HL-60/S4 treated with retinoic acid at 250 ng/mL for 4 days and 3 days (cell line): ENCODE results near the gene TMEM255A.
"Not testable (repeated sequence)": the region's sequence is repeated elsewhere in the genome, so short reads cannot be mapped to it uniquely, and the experiment has no call there.

ENCODE experiments used
- in situ Hi-C: fragments of 300-500 bp; cut with MboI; formaldehyde crosslinking; loops from 2 replicates; pipeline ENCODE4 v1.7.0; 2022; ENCODE audit warnings: low sequenced_read_pairs

TMEM255A gene

DNA sequence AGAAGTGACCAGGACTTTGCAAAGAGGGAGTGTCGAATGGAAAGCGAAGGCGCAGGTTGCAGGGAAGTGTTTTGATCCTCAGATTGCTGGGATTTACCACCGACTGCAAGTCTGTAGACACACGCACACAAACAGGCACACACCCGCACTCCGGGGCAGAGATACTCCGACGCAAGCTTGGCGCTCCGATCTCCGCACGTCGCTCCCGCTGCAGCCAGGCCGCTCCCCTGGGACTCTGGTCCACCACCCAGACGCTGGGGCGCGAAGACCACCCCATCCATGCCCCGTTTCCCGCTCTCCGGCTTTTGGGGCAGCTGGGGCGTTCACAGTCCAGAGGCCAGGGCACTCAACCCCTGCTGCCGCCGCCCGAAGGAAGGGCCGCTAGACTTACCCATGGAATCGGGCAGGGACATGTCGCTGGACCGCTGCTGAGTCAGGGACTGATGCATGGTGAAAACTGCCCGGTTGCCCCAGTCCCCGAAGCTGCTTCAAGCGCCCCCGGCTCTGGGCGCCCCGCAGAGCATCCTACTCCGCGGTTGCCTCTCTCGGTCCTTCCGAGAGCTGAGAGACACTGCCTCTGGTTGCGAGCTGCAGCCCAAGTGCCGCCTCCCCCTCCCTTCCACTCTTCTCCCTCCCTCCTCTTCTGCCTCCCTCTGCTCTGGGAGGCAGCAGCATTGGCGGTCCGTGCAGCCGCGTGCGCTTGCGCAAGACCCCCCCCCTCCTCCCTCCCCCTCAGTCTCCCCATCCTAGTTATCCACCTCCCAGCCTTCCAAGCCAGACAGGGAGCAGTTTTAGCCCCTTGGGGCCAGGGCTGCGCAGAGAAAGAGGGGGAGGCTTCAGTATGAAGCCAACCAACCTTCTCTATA lies at the start of gene TMEM255A:
Gene TMEM255A, minus strand, starts transcription at position 601 of the 866 bp plus-strand sequence. Its CDS starts 152 bp downstream, at position 449.
- in situ Hi-C loops: no loop called here

DNA sequence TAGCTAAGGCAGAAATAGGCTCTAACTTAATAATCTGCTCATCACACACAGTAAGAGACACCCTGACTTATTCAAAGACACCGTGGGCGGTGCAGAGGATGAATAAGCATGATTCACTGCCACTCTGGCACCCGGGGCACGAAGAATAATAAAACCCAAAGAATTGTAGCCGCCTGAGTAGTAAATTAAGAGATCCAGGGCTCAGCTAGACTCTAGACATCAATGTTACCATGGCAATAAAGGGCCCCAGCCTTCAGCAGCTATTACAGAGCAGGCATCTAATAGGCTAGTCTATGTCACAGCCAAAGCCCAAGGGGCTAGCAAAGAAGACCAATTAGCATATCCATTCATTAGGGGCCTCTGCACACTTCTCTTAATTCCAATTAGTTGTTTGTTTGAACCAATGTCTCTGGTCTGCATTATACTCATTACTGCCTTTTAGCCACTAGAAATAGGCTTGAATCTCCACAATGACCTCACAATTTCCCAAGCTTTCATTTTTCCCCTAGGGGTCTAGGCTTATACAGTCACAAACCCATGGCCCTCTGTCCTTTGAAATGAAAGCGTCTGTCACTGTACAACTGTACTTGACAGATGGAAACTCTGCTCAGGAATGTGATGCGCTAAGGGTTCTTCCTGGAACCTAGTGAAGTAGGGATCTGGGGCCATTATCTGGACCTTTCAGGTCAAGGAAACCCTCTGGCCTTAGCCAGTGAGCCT lies 47.6 kb upstream of the TMEM255A start:
- in situ Hi-C loops: no loop called here

DNA sequence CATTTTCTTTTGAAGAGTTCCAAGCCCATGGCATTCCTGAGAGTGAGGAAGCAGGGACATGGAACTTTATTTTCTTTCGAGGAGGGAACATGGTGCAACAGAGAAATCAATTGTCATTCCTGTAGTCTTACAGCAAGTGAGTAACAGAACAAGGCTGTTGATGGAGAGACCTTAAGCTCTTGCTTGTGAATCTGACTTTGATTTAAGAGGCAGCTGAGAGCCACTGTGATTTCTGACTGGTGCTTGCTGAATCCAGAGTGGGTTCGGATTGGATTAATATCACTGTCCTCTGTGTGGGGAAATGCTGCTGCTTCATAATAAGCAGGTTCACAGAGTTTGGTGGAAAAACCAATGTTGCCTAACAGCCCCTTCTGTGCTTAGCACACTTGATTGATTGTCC lies 45.9 kb upstream of the TMEM255A start:
- in situ Hi-C loops: no loop called here

DNA sequence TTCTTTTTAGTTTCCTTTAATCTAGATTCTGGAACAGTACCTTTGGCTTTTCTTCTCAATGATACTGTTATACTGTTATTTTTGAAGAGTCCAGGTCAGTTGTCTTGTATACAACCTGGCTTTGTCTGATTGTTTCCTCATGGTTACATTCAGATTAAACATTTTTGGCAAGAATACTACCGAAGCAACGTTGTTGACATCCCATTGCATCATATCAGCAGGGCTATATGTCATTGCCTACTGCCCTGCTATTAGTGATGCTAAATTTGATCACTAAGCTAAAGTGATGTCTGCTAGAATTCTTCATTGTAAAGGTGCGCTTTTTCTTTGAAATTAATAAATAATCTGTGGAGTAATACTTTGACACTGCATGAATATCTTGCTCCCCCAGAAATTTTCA lies 44.8 kb upstream of the TMEM255A start:
- in situ Hi-C loops: no loop called here

DNA sequence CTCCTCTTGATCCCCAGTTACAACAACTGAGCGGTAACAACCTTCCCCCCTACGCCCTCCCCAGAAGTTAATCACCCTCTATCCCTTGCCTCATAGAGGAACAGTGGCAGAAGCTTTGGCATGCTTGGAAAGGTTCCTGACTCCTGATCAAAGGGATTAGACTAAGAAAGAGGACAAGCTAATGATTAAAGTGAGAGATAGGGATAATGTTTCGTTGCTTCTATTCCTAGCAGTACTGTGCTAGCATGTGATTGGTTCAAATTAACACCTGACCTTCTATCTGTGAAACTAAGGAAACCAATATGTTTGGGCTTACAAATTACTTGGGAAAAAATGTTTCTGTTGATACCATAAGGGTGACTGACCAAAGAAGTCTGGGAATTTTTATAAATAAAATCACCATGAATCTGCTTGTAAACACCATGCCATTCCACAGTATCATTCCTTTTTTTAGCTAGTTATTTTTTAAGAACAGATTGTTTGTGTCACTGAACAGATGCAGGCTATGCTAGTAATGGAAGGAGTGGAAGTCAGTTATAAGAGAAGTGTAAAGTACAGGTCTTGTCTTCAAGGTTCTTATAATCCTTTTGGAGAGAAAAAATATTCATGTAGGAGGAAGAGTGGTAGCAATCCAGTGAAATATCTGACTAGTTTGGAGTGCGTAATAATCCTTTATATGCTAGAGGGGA lies 39.3 kb upstream of the TMEM255A start:
- in situ Hi-C loops: no loop called here

DNA sequence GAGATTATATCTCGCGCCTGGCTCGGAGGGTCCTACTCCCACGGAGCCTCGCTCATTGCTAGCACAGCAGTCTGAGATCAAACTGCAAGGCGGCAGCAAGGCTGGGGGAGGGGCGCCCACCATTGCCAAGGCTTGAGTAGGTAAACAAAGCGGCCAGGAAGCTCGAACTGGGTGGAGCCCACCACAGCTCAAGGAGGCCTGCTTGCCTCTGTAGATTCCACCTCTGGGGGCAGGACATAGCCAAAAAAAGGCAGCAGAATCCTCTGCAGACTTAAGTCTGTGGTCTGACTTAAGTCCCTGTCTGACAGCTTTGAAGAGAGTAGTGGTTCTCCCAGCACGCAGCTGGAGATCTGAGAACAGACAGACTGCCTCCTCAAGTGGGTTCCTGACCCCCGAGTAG lies 33.3 kb upstream of the TMEM255A start:
- in situ Hi-C loops: not testable (repeated sequence)

DNA sequence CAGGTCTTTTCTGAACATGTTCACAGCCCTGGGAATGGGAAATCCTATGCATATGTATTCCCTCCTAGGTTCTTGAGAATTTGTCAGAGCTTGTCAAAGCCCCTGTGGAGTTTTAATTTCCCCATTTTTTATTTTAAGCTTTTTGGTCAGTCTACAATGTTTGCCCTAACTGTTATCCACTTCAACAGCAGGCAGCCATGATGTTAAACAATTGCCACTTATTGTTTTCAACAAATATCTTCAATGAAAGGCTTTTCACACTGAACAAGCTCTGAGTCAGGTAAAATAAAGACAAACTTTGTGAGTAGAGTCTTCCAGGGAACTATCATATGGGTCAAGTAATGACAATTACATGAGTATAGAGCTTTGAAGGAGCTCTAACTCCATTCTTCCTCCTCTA lies 25.6 kb upstream of the TMEM255A start:
- in situ Hi-C loops: no loop called here

DNA sequence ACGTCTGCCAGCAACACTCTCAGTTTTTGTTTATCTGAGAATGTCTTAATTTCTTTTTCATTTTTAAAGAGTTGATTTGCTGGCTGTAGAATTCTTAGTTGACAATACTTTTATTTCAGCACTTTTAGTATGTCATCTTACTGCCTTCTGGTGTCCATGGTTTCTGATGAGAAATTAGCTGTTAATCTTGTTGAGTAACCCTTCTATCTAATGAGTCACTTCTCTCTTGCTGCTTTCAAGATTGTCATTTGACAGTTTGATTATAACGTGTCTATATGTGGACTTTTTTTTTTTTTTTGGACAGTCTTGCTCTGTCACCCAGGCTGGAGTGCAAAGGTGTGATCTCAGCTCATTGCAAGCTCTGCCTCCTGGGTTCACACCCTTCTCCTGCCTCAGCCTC lies 24.0 kb upstream of the TMEM255A start:
- in situ Hi-C loops: no loop called here

DNA sequence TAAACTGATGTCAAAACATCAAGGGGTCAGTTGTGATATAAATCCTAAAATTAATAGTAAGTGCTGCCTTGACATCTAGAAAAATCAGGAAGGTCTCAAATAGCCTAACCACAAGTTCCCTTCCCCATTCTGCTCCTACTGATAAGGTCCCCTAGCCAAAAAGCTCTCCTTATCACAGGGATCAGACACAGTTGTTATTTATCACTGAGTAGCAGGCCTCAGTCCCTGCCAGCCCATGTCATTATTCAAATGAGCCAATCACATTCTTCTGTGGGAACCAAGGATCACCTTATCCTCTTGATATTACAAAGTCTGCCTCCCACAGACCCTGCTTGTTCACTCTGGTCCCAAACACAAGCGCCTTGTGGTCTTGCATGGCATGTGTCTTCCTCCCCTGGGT lies 23.3 kb upstream of the TMEM255A start:
- in situ Hi-C loops: no loop called here

DNA sequence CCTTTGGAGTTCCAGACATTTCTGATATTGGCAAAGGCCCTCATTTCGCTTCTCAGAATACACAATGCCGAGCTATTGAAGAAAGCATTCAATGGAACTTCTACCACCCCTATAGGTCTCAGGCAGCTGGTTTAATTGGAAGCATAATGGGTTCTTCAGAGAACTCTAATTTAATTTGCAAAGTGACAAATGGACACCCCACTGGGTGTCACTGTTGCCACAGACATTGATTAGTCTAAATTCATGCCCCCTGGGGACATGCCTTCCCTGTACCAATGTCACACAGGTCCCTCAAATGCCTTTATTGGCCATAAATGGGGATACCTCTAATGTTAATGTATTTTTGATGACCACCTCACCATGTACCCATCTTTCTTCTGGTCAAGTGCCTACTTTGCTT lies 22.9 kb upstream of the TMEM255A start:
- in situ Hi-C loops: no loop called here

DNA sequence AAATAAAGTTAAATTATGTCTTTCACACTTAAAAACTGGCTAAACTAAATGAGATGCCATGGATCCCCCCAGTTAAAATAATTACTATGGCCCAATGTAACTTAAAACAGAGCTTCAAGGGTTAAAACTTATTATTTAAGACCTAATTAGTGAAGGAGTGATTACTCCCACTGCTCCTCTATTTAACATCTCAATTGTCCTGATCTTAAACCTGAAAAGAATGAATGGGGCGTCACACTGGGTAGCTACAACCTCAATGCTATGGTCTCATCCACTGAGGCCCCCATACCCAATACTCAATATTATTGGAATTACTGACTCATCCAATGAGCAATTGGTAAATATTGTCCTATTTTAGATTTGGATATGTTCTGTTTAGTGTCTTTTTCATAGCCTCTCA lies 21.1 kb upstream of the TMEM255A start:
- in situ Hi-C loops: no loop called here

DNA sequence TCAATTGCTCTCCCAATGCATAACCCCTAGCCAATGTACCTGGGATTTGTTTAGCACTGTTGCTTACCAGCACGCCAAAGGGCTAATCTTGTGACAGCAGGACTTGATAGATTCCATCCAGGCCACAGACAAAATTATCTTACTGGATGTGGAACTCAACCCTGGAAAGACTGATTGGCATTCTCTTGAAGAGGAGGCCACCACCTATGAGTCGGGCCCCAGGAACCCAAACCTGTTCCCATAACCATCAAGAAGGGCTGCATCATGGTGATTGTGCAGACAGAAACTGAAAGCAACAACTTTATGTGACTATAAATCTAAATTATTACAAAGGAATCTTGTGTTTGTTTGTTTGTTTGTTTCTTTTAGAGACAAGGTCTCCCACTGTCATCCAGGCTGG lies 19.9 kb upstream of the TMEM255A start:
- in situ Hi-C loops: no loop called here

DNA sequence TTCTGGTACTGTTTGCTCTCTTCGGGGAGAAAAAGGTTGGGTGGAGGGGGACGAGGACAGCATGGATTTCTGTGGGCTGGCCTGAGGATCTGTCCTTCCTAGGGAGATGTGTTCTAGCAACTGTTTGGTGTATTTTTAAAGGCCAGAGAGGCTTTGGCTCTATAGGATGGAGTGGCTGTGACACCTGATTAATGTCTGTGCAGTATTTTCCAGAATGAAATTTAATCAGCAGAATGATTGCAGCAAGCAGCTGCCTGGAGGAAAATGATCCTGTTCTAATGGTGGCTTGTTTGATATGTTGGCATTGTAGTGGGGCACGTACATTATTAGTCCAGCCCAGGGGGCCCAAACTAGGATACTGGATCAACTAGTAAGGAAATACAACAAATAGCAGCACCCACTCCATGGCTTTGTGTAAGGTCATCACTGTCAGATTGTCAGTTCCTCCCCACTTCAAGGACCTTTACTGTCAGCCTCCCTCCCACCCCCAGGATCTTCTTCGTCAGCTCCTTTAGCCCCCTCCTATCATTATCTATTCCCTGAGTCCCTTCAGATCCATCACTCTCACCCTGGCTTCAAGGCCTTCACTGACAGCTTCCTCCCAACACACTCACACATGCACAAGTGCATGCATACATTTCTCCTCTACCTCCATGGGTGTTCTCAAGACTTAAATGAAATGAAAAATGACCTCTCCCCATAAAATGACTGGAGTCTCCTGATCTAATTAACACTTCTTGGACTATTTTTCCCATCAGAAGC lies 10.4 kb upstream of the TMEM255A start:
- in situ Hi-C loops: no loop called here

DNA sequence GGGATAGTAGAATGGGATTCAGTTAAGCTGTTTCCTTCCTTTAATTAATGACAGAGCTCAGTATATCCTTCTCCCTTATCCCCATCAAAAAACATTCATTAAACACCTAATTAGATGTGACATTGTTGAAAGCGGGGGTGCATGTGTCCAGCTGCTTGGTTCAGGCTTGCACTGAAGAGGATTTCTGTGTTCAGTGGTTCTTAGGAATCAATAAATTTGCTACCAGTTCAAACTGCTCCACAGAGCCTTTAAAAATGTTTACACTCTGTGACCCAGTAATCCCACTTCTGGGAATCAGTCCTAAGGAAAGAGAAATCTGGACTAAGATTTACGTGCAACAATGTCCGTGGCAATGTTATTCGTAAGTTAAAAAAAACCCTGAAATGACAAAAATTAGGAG lies 7.2 kb upstream of the TMEM255A start:
- in situ Hi-C loops: no loop called here

DNA sequence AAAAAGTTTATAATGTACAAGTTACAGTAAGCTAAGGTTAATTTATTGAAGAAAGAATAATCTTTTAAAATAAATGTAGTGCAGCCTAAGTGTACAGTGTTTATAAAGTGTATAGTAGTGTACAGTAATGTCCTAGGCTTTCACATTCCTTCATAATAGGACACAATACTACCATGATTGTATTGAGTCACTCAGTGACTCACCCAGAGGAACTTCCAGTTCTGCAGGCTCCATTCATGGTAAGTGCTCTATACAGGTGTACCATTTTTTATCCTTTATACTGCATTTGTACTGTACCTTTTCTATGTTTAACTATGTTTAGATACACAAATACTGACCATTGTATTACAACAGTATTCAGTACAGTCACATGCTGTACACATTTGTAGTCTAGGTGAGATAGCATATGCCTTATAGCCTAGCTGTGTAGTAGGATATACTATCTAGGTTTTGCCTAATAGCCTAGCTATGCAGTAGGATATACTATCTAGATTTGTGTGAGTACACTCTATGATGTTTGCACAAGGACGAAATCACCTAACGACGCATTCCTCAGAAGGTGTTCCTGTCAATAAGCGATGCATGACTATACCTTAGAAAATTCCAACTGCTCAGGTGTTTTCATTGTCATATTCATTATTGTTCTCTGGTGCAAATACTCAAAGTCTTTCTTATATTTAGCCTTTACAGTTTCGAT lies 5.5 kb upstream of the TMEM255A start:
- in situ Hi-C loops: no loop called here

DNA sequence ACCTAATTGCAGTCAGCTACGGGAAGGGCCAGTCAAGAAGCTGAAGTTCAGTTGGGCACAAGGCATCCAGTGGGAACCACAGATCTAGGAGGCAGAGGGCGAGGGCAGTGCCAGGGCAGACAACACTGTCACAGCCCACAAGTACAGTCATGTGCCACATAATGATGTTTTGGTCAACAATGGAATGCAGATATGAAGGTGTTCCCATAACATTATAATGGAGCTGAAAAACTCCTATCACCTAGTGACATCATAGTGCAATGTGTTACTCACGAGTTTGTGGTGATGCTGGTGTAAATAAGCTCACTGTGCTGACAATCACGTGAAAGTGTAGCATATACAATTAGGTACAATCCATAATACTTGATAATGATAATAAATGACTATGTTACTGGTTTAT lies 4.5 kb upstream of the TMEM255A start:
- in situ Hi-C loops: no loop called here

DNA sequence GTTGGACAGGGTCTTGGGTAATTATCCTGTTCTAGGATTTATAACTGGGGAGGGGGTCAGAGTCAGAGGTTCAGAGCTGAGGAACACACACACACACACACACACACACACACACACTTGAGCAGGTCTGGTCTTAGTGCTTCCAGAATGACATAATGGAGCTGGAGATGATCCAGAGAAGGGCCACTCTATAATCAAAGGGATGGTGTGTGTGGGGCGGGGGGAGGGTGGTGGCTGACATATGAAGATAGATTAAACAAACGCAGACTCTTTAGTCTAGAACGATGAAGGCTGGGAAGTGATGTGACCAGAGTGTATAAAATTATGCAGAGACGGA lies 434 bp upstream of the TMEM255A start:
- in situ Hi-C loops: no loop called here

DNA sequence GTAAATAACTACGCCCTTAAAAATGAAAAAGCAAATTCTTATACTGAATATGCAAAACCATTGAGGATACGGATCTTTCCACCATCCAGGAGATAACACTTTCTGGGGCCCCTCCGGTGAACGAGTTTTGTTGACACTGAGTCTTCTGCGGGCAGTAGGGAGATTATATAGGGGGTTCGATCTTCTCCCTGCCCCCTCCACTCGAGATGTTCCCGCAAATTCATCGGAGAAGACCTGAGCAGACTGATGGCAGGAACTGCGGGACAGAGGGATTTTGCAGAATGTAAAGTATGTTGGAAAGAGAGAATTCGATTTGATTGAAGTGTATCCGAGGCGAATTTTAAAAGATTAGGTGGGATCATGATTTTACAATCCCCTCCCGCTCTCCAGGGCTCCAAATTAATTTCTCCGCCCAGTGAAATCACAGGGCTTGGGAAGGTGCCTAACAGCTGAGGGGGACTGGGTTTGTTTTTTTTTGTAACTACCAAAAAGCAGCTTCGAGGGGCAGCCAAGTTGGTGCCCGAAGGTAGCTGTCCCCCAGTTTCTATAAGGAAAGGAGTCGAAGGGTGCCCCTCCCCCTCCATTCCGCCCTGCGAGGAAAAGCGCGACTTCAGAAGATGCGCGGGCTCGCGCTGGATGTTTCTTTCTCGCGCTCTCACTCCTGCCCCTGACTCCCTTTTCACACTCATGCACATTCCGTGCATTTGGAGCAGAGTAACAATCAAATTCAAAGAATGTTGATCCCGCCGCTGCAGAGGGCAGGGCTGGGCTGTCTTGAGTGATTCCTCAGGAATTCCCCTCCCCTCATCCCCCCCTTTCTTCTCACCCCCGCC lies 1.2 kb downstream of the TMEM255A start:
- in situ Hi-C loops: no loop called here

DNA sequence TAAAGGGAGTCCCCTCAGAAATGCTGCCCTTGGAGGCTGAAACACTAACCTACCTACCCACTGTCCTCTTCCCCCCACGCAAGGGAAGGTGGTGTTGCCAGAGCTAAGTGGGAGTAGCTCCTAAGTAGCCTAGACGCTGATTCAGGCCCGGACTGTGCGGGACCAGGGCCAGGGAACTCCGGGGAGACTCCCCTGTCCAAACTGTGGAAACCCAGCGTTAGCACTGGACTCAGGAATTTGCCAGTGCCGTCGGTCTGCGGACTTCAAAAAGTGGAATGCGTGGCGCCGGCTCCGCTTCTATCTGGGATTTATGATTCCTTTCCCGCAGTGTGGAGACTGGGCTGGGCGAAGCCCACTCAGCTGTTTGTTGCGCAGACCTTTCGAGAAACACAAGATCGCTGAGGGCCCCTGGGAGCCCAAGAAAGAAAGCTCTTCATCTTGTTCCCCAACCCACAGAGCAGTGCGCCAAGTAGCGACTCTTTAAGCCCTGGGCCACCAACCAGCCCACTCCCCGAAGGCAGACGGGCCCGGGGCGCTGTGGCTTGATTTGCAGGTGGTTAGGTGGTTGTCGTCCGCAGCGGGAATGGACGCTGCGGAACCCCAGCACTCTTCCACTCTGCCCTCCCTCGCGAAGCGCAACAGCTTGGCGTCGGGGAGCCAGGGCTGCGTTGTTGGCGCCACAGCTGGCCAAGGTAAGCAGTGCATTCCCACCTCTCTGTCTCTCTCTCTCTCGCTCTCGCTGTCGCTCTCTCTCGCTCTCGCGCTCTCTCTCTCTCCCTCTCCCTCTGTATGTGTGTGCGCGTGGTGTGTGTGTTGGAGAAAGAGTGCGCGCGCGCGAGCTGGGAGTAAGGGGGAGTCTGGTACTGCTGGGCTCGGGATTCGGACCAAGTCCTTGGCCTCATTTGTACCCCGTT lies 2.0 kb downstream of the TMEM255A start:
- in situ Hi-C loops: no loop called here
